HEK293 (cell line): ENCODE measurements around the gene PRSS22.

ENCODE experiments used
- CTCF ChIA-PET: fragments of 350-600 bp; formaldehyde crosslinking; extraction: SDS; loops from one replicate; lab custom pipeline; 2021; ENCODE audit warnings: antibody characterized with exemption; lab: Yijun Ruan, JAX
- POLR2A ChIA-PET: fragments of 300-600 bp; formaldehyde crosslinking; extraction: SDS; loops from one replicate; lab custom pipeline; 2020; ENCODE audit warnings: antibody characterized with exemption, inconsistent platforms; lab: Yijun Ruan, JAX
- H3K27ac ChIP-seq: fragments of 200-500 bp; sonication (Bioruptor generic); 2 replicates; pipeline ENCODE4 v1.5.1; 2014; ENCODE audit warnings: low read depth, low read length, control low read depth, inconsistent platforms; ENCODE audit errors: extremely low read depth
- H3K36me3 ChIP-seq, 2 experiments: fragments of 200-500 bp in 1 of 2; sonication (Bioruptor generic) in 1 of 2; 1 replicate in 1 of 2; 2 replicates in 1 of 2; pipeline ENCODE4 v1.5.1; 2014 to 2017; ENCODE audit warnings: inconsistent platforms in 2 of 2, low read length in 2 of 2; ENCODE audit not compliant: control insufficient read depth in 2 of 2, insufficient read depth in 1 of 2
- H3K4me1 ChIP-seq: fragments of 200-500 bp; sonication (Bioruptor generic); 2 replicates; pipeline ENCODE4 v1.5.1; 2014; ENCODE audit warnings: mild to moderate bottlenecking, low read length, inconsistent platforms; ENCODE audit not compliant: control insufficient read depth, insufficient read depth
- H3K4me3 ChIP-seq: 2 replicates; pipeline ENCODE4 v1.5.1; 2011; ENCODE audit warnings: low read depth, mild to moderate bottlenecking, control low read depth, low read length, moderate library complexity
- H3K9me3 ChIP-seq: fragments of 200-500 bp; sonication (Bioruptor generic); 2 replicates; pipeline ENCODE4 v1.5.1; 2014; ENCODE audit warnings: low read depth, low read length, inconsistent platforms; ENCODE audit not compliant: control insufficient read depth, insufficient read depth
- HOXD13 ChIP-seq: sonication (generic); formaldehyde crosslinking; IDR thresholded peaks from 2 replicates; pipeline ENCODE4 v1.8.0; 2022; ENCODE audit warnings: missing genetic modification reagents, borderline replicate concordance
- KLF8 ChIP-seq: fragments of 450-650 bp; formaldehyde crosslinking; IDR thresholded peaks from 2 replicates; pipeline ENCODE4 v1.5.1; 2016; ENCODE audit warnings: missing biosample characterization, missing genetic modification characterization
- OVOL3 ChIP-seq: fragments of 450-650 bp; formaldehyde crosslinking; IDR thresholded peaks from 2 replicates; pipeline ENCODE4 v1.5.1; 2016; ENCODE audit warnings: missing biosample characterization, missing genetic modification characterization
- PRDM1 ChIP-seq: fragments of 450-650 bp; formaldehyde crosslinking; IDR thresholded peaks from 2 replicates; pipeline ENCODE4; 2016; ENCODE audit warnings: missing biosample characterization, missing genetic modification characterization
- SCRT1 ChIP-seq: fragments of 450-650 bp; formaldehyde crosslinking; IDR thresholded peaks from 2 replicates; pipeline ENCODE4 v1.5.1; 2016; ENCODE audit warnings: missing biosample characterization, missing genetic modification characterization, borderline replicate concordance
- YY2 ChIP-seq: fragments of 450-650 bp; formaldehyde crosslinking; IDR thresholded peaks from 2 replicates; pipeline ENCODE4 v1.5.1; 2016; ENCODE audit warnings: missing biosample characterization, missing genetic modification characterization
- ZBTB17 ChIP-seq: fragments of 450-650 bp; formaldehyde crosslinking; IDR thresholded peaks from 2 replicates; pipeline ENCODE4 v1.5.1; 2016; ENCODE audit warnings: missing biosample characterization, missing genetic modification characterization
- ZBTB20 ChIP-seq: fragments of 450-650 bp; formaldehyde crosslinking; IDR thresholded peaks from 2 replicates; pipeline ENCODE4 v1.5.1; 2016; ENCODE audit warnings: missing biosample characterization, missing genetic modification characterization
- ZBTB6 ChIP-seq: fragments of 450-650 bp; formaldehyde crosslinking; IDR thresholded peaks from 2 replicates; pipeline ENCODE4 v1.5.1; 2017; ENCODE audit warnings: missing biosample characterization, missing genetic modification characterization
- ZBTB8A ChIP-seq: fragments of 450-650 bp; formaldehyde crosslinking; IDR thresholded peaks from 2 replicates; pipeline ENCODE4 v1.5.1; 2016; ENCODE audit warnings: missing biosample characterization, missing genetic modification characterization
- ZFHX2 ChIP-seq: fragments of 450-650 bp; formaldehyde crosslinking; conservative IDR thresholded peaks from 2 replicates; pipeline ENCODE4 v1.5.1; 2016; ENCODE audit warnings: missing biosample characterization, missing genetic modification characterization
- ZFP37 ChIP-seq: fragments of 450-650 bp; formaldehyde crosslinking; IDR thresholded peaks from 2 replicates; pipeline ENCODE4 v1.5.1; 2016; ENCODE audit warnings: missing biosample characterization, missing genetic modification characterization
- ZFP41 ChIP-seq: fragments of 450-650 bp; formaldehyde crosslinking; IDR thresholded peaks from 2 replicates; pipeline ENCODE4 v1.5.1; 2016; ENCODE audit warnings: missing biosample characterization, missing genetic modification characterization, borderline replicate concordance
- ZNF133 ChIP-seq: fragments of 450-650 bp; formaldehyde crosslinking; IDR thresholded peaks from 2 replicates; pipeline ENCODE4 v1.5.1; 2016; ENCODE audit warnings: missing biosample characterization, missing genetic modification characterization
- ZNF155 ChIP-seq: fragments of 450-650 bp; formaldehyde crosslinking; IDR thresholded peaks from 2 replicates; pipeline ENCODE4 v1.5.1; 2016; ENCODE audit warnings: missing biosample characterization, missing genetic modification characterization
- ZNF24 ChIP-seq: fragments of 450-650 bp; formaldehyde crosslinking; IDR thresholded peaks from 2 replicates; pipeline ENCODE4 v1.5.1; 2016; ENCODE audit warnings: missing biosample characterization, missing genetic modification characterization
- ZNF248 ChIP-seq: fragments of 450-650 bp; formaldehyde crosslinking; IDR thresholded peaks from 2 replicates; pipeline ENCODE4 v1.5.1; 2017; ENCODE audit warnings: missing biosample characterization, missing genetic modification characterization
- ZNF266 ChIP-seq: fragments of 450-650 bp; formaldehyde crosslinking; IDR thresholded peaks from 2 replicates; pipeline ENCODE4 v1.5.1; 2016; ENCODE audit warnings: missing biosample characterization, missing genetic modification characterization, low read depth
- ZNF302 ChIP-seq: fragments of 450-650 bp; formaldehyde crosslinking; IDR thresholded peaks from 2 replicates; pipeline ENCODE4 v1.5.1; 2016; ENCODE audit warnings: missing biosample characterization, missing genetic modification characterization, low read depth
- ZNF354C ChIP-seq: fragments of 450-650 bp; formaldehyde crosslinking; IDR thresholded peaks from 2 replicates; pipeline ENCODE4 v1.5.1; 2016; ENCODE audit warnings: missing biosample characterization, missing genetic modification characterization, low read depth, borderline replicate concordance
- ZNF391 ChIP-seq: fragments of 450-650 bp; formaldehyde crosslinking; IDR thresholded peaks from 2 replicates; pipeline ENCODE4 v1.5.1; 2016; ENCODE audit warnings: low read depth, missing biosample characterization, missing genetic modification characterization, borderline replicate concordance
- ZNF423 ChIP-seq: fragments of 450-650 bp; formaldehyde crosslinking; IDR thresholded peaks from 2 replicates; pipeline ENCODE4 v1.5.1; 2016; ENCODE audit warnings: missing biosample characterization, missing genetic modification characterization
- ZNF426 ChIP-seq: fragments of 450-650 bp; formaldehyde crosslinking; IDR thresholded peaks from 2 replicates; pipeline ENCODE4 v1.5.1; 2017; ENCODE audit warnings: missing biosample characterization, missing genetic modification characterization, mild to moderate bottlenecking, inconsistent platforms, moderate library complexity
- ZNF544 ChIP-seq: fragments of 450-650 bp; formaldehyde crosslinking; IDR thresholded peaks from 2 replicates; pipeline ENCODE4 v1.5.0; 2017; ENCODE audit warnings: missing biosample characterization, missing genetic modification characterization
- ZNF560 ChIP-seq: fragments of 450-650 bp; formaldehyde crosslinking; IDR thresholded peaks from 2 replicates; pipeline ENCODE4 v1.5.1; 2017; ENCODE audit warnings: missing biosample characterization, missing genetic modification characterization, borderline replicate concordance
- ZNF596 ChIP-seq: fragments of 450-650 bp; IDR thresholded peaks from 2 replicates; pipeline ENCODE4 v1.5.0; 2018; ENCODE audit warnings: missing biosample characterization, mild to moderate bottlenecking, missing genetic modification characterization, moderate library complexity
- ZNF610 ChIP-seq: fragments of 450-650 bp; formaldehyde crosslinking; IDR thresholded peaks from 2 replicates; pipeline ENCODE4 v1.5.1; 2016; ENCODE audit warnings: missing biosample characterization, missing genetic modification characterization, borderline replicate concordance
- ZNF677 ChIP-seq: fragments of 450-650 bp; IDR thresholded peaks from 2 replicates; pipeline ENCODE4 v1.5.0; 2018; ENCODE audit warnings: missing biosample characterization, mild to moderate bottlenecking, missing genetic modification characterization, moderate library complexity
- ZNF701 ChIP-seq: fragments of 450-650 bp; formaldehyde crosslinking; IDR thresholded peaks from 2 replicates; pipeline ENCODE4 v1.5.1; 2016; ENCODE audit warnings: missing biosample characterization, missing genetic modification characterization
- ZNF776 ChIP-seq: fragments of 450-650 bp; formaldehyde crosslinking; IDR thresholded peaks from 2 replicates; pipeline ENCODE4 v1.5.0; 2017; ENCODE audit warnings: missing biosample characterization, missing genetic modification characterization, borderline replicate concordance
- ZSCAN18 ChIP-seq: fragments of 450-650 bp; formaldehyde crosslinking; IDR thresholded peaks from 2 replicates; pipeline ENCODE4 v1.5.1; 2016; ENCODE audit warnings: missing biosample characterization, missing genetic modification characterization
- ZSCAN23 ChIP-seq: fragments of 450-650 bp; formaldehyde crosslinking; IDR thresholded peaks from 2 replicates; pipeline ENCODE4 v1.5.1; 2016; ENCODE audit warnings: missing biosample characterization, missing genetic modification characterization
- TF ChIP-seq, protein P1 (sequence below): fragments of 450-650 bp; formaldehyde crosslinking; IDR thresholded peaks from 2 replicates; pipeline ENCODE4 v1.5.1; 2016; ENCODE audit warnings: missing biosample characterization, missing genetic modification characterization
- TF ChIP-seq, protein P2 (sequence below): fragments of 450-650 bp; formaldehyde crosslinking; IDR thresholded peaks from 2 replicates; pipeline ENCODE4 v1.5.1; 2016; ENCODE audit warnings: missing biosample characterization, missing genetic modification characterization

PRSS22 gene

DNA sequence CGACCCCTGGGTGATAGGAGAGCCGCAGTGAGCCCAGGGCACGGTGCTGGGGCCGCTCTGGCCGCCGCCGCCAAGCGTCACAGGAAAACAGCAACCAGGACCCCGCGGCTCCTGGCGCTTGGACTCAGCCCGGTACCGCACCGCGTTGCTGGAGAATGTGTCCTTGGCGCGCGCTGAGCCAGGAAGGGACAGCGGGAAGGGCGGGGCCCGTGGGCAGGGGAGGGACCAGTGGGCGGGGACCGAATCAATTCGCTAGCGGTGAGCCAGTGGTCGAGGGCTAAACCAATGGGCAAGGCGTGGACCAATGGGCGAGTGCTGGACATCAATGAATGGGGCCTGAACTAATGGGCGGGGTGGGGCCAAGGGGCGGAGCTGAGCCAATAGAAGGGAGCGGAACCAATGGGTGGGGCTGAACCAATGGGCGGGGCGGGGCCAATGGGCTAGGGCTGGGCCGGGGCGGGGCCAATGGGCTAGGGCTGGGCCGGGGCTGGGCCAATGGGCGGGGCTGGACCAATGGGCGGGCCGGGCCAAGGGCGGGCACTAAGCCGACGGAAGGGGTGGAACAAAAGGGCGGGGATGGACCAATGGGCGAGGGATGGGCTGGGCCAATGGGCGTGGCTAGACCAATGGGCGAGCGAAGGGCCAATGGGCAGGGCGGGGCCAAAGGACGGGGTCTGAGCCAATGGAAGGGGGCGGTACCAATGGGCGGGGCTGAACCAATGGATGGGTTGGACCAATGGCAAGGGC lies 47.4 kb upstream of the PRSS22 start (continued):
- TF ChIP-seq ZBTB6: 0 out of 2 replicates have a peak, but pooled peaks have one; percentile 30
- TF ChIP-seq KLF8 (tag by site-specific recombination): peak; percentile 99
- TF ChIP-seq, protein P1, sequence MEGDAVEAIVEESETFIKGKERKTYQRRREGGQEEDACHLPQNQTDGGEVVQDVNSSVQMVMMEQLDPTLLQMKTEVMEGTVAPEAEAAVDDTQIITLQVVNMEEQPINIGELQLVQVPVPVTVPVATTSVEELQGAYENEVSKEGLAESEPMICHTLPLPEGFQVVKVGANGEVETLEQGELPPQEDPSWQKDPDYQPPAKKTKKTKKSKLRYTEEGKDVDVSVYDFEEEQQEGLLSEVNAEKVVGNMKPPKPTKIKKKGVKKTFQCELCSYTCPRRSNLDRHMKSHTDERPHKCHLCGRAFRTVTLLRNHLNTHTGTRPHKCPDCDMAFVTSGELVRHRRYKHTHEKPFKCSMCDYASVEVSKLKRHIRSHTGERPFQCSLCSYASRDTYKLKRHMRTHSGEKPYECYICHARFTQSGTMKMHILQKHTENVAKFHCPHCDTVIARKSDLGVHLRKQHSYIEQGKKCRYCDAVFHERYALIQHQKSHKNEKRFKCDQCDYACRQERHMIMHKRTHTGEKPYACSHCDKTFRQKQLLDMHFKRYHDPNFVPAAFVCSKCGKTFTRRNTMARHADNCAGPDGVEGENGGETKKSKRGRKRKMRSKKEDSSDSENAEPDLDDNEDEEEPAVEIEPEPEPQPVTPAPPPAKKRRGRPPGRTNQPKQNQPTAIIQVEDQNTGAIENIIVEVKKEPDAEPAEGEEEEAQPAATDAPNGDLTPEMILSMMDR: no peak; the same call in 1 of the 2 replicates
- no peak for TF ChIP-seq PRDM1 (tag by site-specific recombination)
- TF ChIP-seq ZSCAN23 (tag by site-specific recombination): 0 out of 2 replicates have a peak, but pooled peaks have one; percentile 39
- peak; percentile 59; the same call in 1 of the 2 replicates for TF ChIP-seq ZNF24
- TF ChIP-seq ZFHX2 (tag by site-specific recombination): peak; percentile 49
- no peak for TF ChIP-seq ZFP41 (tag by site-specific recombination)
- TF ChIP-seq ZBTB8A (tag by site-specific recombination): no peak
- no peak for TF ChIP-seq ZNF302 (tag by site-specific recombination)
- no peak for TF ChIP-seq ZNF677
- TF ChIP-seq ZNF354C (tag by site-specific recombination): no peak
- TF ChIP-seq ZNF133 (tag by site-specific recombination): no peak
- TF ChIP-seq ZNF776 (tag by site-specific recombination): no peak
- no peak for TF ChIP-seq OVOL3
- TF ChIP-seq, protein P2, sequence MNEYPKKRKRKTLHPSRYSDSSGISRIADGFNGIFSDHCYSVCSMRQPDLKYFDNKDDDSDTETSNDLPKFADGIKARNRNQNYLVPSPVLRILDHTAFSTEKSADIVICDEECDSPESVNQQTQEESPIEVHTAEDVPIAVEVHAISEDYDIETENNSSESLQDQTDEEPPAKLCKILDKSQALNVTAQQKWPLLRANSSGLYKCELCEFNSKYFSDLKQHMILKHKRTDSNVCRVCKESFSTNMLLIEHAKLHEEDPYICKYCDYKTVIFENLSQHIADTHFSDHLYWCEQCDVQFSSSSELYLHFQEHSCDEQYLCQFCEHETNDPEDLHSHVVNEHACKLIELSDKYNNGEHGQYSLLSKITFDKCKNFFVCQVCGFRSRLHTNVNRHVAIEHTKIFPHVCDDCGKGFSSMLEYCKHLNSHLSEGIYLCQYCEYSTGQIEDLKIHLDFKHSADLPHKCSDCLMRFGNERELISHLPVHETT (tag by site-specific recombination): 0 out of 2 replicates have a peak, but pooled peaks have one; percentile 45
- TF ChIP-seq ZNF155 (tag by site-specific recombination): no peak
- TF ChIP-seq ZNF423 (tag by site-specific recombination): no peak
- peak; percentile 2; the same call in 1 of the 2 replicates for TF ChIP-seq ZNF610 (tag by site-specific recombination)
- TF ChIP-seq ZNF391 (tag by site-specific recombination): no peak
- TF ChIP-seq, all 188 proteins: peak for 47

DNA sequence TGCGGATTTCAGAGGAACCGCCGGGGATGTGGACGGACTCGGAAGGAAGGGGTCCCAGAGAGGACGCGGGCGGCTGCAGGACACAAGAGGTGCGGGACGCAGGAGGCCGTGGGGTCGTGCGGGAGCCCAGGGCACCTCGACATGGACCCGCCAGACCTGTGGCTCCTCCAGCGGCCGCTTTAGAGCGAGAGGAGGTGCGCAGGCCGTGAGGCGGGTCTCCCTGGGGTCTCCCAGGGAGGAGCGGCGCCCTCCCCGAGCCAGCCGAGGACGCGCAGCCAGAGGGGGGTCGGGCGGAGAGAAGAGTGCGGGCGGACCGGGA lies 46.9 kb upstream of the PRSS22 start:
- Histone ChIP-seq H3K9me3 (no peaks in the 10 kb centered on the region), H3K36me3 (no peaks in the 10 kb centered on the region), H3K27ac (peak overlapping the region; percentile 71), H3K4me3 (peak overlapping the region; percentile 66), H3K4me1 (peaks cover 3% of the 10 kb centered on the region; the same call in 1 of the 2 replicates)
- ChIA-PET CTCF (no interaction called here), POLR2A (interaction anchor here (0.5 to 1.5 kb wide), 10 partner anchors 8 to 1003 kb away, joined by 3 to 40 read pairs (median 4); partner anchors contain the start of genes FLYWCH2 and TRAF7)
- TF ChIP-seq HOXD13 (CRISPR knock-in tag) (0 out of 2 replicates have a peak, but pooled peaks have one; percentile 20), ZNF266 (tag by site-specific recombination) (no peak), ZNF560 (tag by site-specific recombination) (no peak), ZNF248 (tag by site-specific recombination) (no peak), ZNF426 (no peak), ZNF544 (tag by site-specific recombination) (no peak), ZBTB20 (tag by site-specific recombination) (peak; percentile 11), ZNF596 (peak; percentile 52; the same call in 1 of the 2 replicates), ZNF701 (no peak), ZSCAN18 (tag by site-specific recombination) (no peak), ZBTB17 (0 out of 2 replicates have a peak, but pooled peaks have one; percentile 23), YY2 (tag by site-specific recombination) (peak; percentile 22; the same call in 1 of the 2 replicates), ZNF155 (tag by site-specific recombination) (no peak), SCRT1 (peak; percentile 69), ZFP37 (tag by site-specific recombination) (0 out of 2 replicates have a peak, but pooled peaks have one; percentile 58)
